Uterus (tissue), 2 donors: Measurements from ENCODE around the gene NCAPD2.

Source experiments
- POLR2A ChIP-seq, 2 donors: fragments of 450-650 bp; IDR thresholded peaks; one replicate each; pipeline ENCODE4 v1.6.1; 2016; ENCODE audit warnings: antibody characterized with exemption in 2 of 2, mild to moderate bottlenecking in 1 of 2, moderate library complexity in 1 of 2
- TF ChIP-seq, protein P1 (sequence below), 4 experiments: fragments of 200-600 bp in 2 of 4; fragments of 450-650 bp in 2 of 4; sonication (generic) in 2 of 4; IDR thresholded peaks; one replicate each; pipeline ENCODE4 v1.5.1; 2016 to 2019; ENCODE audit warnings: antibody characterized with exemption in 4 of 4, mild to moderate bottlenecking in 2 of 4, moderate library complexity in 1 of 4

DNA sequence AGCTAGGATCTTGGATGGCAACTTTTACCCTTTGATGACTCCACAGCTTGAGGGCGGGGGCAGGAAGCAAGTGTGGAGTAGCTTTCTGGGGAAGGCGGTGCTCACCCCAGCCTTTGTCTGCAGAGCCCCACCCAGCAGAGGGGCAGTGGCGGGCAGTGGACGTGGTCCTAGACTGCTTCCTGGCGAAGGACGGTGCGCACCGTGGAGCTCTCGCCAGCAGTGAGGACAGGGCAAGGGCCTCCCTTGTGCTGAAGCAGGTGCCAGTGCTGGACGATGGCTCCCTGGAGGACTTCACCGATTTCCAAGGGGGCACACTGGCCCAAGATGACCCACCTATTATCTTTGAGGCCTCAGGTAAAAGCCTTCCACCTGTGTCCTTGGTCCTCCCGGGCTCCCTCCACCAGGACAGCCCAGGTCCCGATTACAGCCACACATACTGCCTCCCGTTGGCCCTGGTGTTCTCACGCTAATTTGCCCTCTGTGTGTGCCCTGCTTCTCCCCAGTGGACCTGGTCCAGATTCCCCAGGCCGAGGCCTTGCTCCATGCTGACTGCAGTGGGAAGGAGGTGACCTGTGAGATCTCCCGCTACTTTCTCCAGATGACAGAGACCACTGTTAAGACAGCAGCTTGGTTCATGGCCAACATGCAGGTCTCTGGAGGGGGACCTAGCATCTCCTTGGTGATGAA lies 40.8 kb upstream of the NCAPD2 start:
- TF ChIP-seq, protein P1, sequence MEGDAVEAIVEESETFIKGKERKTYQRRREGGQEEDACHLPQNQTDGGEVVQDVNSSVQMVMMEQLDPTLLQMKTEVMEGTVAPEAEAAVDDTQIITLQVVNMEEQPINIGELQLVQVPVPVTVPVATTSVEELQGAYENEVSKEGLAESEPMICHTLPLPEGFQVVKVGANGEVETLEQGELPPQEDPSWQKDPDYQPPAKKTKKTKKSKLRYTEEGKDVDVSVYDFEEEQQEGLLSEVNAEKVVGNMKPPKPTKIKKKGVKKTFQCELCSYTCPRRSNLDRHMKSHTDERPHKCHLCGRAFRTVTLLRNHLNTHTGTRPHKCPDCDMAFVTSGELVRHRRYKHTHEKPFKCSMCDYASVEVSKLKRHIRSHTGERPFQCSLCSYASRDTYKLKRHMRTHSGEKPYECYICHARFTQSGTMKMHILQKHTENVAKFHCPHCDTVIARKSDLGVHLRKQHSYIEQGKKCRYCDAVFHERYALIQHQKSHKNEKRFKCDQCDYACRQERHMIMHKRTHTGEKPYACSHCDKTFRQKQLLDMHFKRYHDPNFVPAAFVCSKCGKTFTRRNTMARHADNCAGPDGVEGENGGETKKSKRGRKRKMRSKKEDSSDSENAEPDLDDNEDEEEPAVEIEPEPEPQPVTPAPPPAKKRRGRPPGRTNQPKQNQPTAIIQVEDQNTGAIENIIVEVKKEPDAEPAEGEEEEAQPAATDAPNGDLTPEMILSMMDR (IDR thresholded peaks at IDR 0.05): no peak
- peak in 1 of 2 donors; percentile 10 for TF ChIP-seq POLR2A (IDR thresholded peaks at IDR 0.05)
